GM12878 (cell line): ENCODE measurements around the gene ZNF415. TPM values are rescaled to one million over a fixed set of nuclear protein-coding genes. Genes with fewer than 3 reads are reported as not detected.
A peak's percentile ranks its signal among the peaks of the same experiment; 100 is the strongest.

Experiments
- ATAC-seq: fragments of 200-7000 bp; cut with Tn5 transposase; 3 replicates; pipeline ENCODE4 v1.9.1; 2020; ENCODE audit warnings: mild to moderate bottlenecking, moderate library complexity
- BruUV-seq: library from RNA; stranded (reverse); fragments of 400-500 nt; replicated peaks from 2 replicates; lab custom pipeline; 2021; lab: Mats Ljungman, UMichigan
- CTCF ChIA-PET: fragments of 300-600 bp; sonication (Branson Sonifier 250); formaldehyde crosslinking; extraction: SDS; loops from one replicate; lab custom pipeline; 2021; ENCODE audit warnings: inconsistent platforms; lab: Yijun Ruan, JAX
- POLR2A ChIA-PET: fragments of 350-600 bp; formaldehyde crosslinking; extraction: SDS; loops from one replicate; lab custom pipeline; 2021; ENCODE audit warnings: inconsistent platforms; lab: Charles Lee
- RAD21 ChIA-PET: fragments of 300-600 bp; sonication (Branson Sonifier 250); formaldehyde crosslinking; loops from one replicate; lab custom pipeline; 2023; ENCODE audit warnings: antibody characterized with exemption; ENCODE audit not compliant: unreplicated experiment; lab: Charles Lee
- SMC1A ChIA-PET: fragments of 300-600 bp; sonication (Branson Sonifier 250); formaldehyde crosslinking; loops from one replicate; lab custom pipeline; 2023; ENCODE audit not compliant: unreplicated experiment, uncharacterized antibody; lab: Charles Lee
- DNase-seq: peaks from one replicate; pipeline ENCODE4 v3.0.0-alpha.2; 2011; ENCODE audit warnings: low read depth, low spot score
- FAIRE-seq: peaks from 3 replicates; lab custom pipeline; 2011; peaks lifted over from hg19 to GRCh38; lab: Jason Lieb, UNC
- H2AFZ ChIP-seq: 2 replicates; pipeline ENCODE4 v1.6.0; 2011; ENCODE audit warnings: low read depth, low read length, control low read depth; ENCODE audit not compliant: control insufficient read depth
- H3K27ac ChIP-seq: 2 replicates; pipeline ENCODE4 v1.5.1; 2011; ENCODE audit warnings: control low read depth; ENCODE audit not compliant: control insufficient read depth, insufficient read depth
- H3K27me3 ChIP-seq, 2 experiments: replicated peaks in 1 of 2; 2 replicates each; pipeline versions ENCODE4 v1.6.0 to v1.6.1; 2011; ENCODE audit warnings: low read length in 1 of 2; ENCODE audit not compliant: control insufficient read depth in 2 of 2, insufficient read depth in 2 of 2
- H3K36me3 ChIP-seq, 2 experiments: 2 replicates each; pipeline ENCODE4 v1.5.1; 2011; ENCODE audit warnings: low read length in 1 of 2; ENCODE audit not compliant: control insufficient read depth in 2 of 2, insufficient read depth in 2 of 2
- H3K4me1 ChIP-seq: 2 replicates; pipeline ENCODE4 v1.6.1; 2011; ENCODE audit warnings: mild to moderate bottlenecking, low read length, moderate library complexity, mixed read lengths; ENCODE audit not compliant: control insufficient read depth, insufficient read depth
- H3K4me2 ChIP-seq: 2 replicates; pipeline ENCODE4 v1.6.0; 2011; ENCODE audit warnings: control low read depth; ENCODE audit not compliant: control insufficient read depth, insufficient read depth
- H3K4me3 ChIP-seq: fragments of 200-600 bp; sonication (generic); 2 replicates; pipeline ENCODE4 v1.5.1; 2016
- H3K79me2 ChIP-seq: 2 replicates; pipeline ENCODE4 v1.6.0; 2011; ENCODE audit warnings: low read length; ENCODE audit not compliant: control insufficient read depth, insufficient read depth
- H3K9ac ChIP-seq: 2 replicates; pipeline ENCODE4 v1.8.0; 2011; ENCODE audit warnings: low read length, control low read depth, mixed read lengths; ENCODE audit not compliant: control insufficient read depth, insufficient read depth
- H3K9me3 ChIP-seq: replicated peaks from 3 replicates; pipeline ENCODE4 v1.5.1; 2011; ENCODE audit warnings: mild to moderate bottlenecking, low read length; ENCODE audit not compliant: control insufficient read depth, insufficient read depth
- H4K20me1 ChIP-seq: 2 replicates; pipeline ENCODE4 v1.6.0; 2011; ENCODE audit not compliant: control insufficient read depth, insufficient read depth
- EED ChIP-seq: sonication (generic); IDR thresholded peaks from 2 replicates; pipeline ENCODE4 v1.6.1; 2016; ENCODE audit warnings: antibody characterized with exemption, low read depth
- HDAC2 ChIP-seq: fragments of 200-600 bp; sonication (generic); IDR thresholded peaks from 2 replicates; pipeline ENCODE4 v1.6.1; 2017
- MTA3 ChIP-seq: IDR thresholded peaks from 2 replicates; pipeline ENCODE4 v1.6.1; 2012; ENCODE audit warnings: low read length, inconsistent platforms, borderline replicate concordance
- ZNF274 ChIP-seq: IDR thresholded peaks from one replicate; pipeline ENCODE4 v1.8.0; 2011; ENCODE audit not compliant: insufficient read length, insufficient read depth
- ZNF384 ChIP-seq: IDR thresholded peaks from 2 replicates; pipeline ENCODE4 v1.6.1; 2012; ENCODE audit warnings: low read depth, mild to moderate bottlenecking, low read length, improper control_type of control experiment, borderline replicate concordance
- ZNF622 ChIP-seq: fragments of 450-650 bp; IDR thresholded peaks from 2 replicates; pipeline ENCODE4 v1.6.1; 2017; ENCODE audit warnings: mild to moderate bottlenecking, inconsistent platforms
- WGBS: methylation state at CpG from one replicate; pipeline ENCODE4 v1.1.6; 2016; ENCODE audit warnings: low lambda C conversion rate; ENCODE audit not compliant: insufficient replicate concordance, insufficient coverage; ENCODE audit errors: missing lambda C conversion rate; 5-methylcytosine and 5-hydroxymethylcytosine counted together
- in situ Hi-C: fragments of 300-500 bp; cut with MboI; formaldehyde crosslinking; loops from 9 replicates; pipeline ENCODE4 v1.14.3; 2018; ENCODE audit warnings: mixed read lengths
- intact Hi-C: fragments of 100-400 bp; cut with micrococcal nuclease; formaldehyde crosslinking; loops from one replicate; pipeline ENCODE4 v1.14.2; 2022; ENCODE audit not compliant: unreplicated experiment
- polyA plus RNA-seq, 11 experiments: library from polyadenylated mRNA; depleted of rRNA in 4 of 11; unstranded in 6 of 11; stranded (reverse) in 5 of 11; fragments of >200 nt; fragmentation: Nextera tagmentation in 4 of 11; fragmentation: Illumina TruSeq in 1 of 11; extraction: Ambion mirVana in 4 of 11; extraction: Trizol in 1 of 11; gene quantifications; 1 replicate in 1 of 11; 2 replicates in 10 of 11; pipeline versions ENCODE4 v1.2.1 to v1.2.3, GENCODE V29; 2011 to 2016; ENCODE audit warnings: inconsistent platforms in 2 of 11, missing spikeins in 2 of 11, low read depth in 1 of 11
- total RNA-seq, 4 experiments: library from RNA; depleted of rRNA in 3 of 4; stranded (reverse); fragments of >200 nt in 3 of 4; fragmentation: Illumina TruSeq in 1 of 4; extraction: Trizol in 1 of 4; gene quantifications; 2 replicates each; pipeline versions ENCODE4 v1.2.1 to v1.2.3, GENCODE V29; 2013 to 2021
- TF ChIP-seq, protein P1 (sequence below): fragments of 450-650 bp; IDR thresholded peaks from 2 replicates; pipeline ENCODE4 v1.6.1; 2016; ENCODE audit warnings: mild to moderate bottlenecking
- TF ChIP-seq, protein P2 (sequence below), 3 experiments: IDR thresholded peaks in 2 of 3; conservative IDR thresholded peaks in 1 of 3; 2 replicates each; pipeline ENCODE4 v1.5.1; 2011; ENCODE audit warnings: low read depth in 3 of 3, low read length in 3 of 3, mild to moderate bottlenecking in 3 of 3, control low read depth in 2 of 3, moderate library complexity in 2 of 3, inconsistent platforms in 1 of 3, mixed read lengths in 1 of 3; ENCODE audit not compliant: control insufficient read depth in 2 of 3, insufficient read depth in 1 of 3; ENCODE audit errors: extremely low read depth in 1 of 3

ZNF415 gene
- total and polyA plus RNA-seq, 10 of the 15 experiments (the other 5 are each of a cell fraction or from before 2014, with no cell fraction given) = 0.03 to 0.13 (median 0.05) TPM; not detected in 6

DNA sequence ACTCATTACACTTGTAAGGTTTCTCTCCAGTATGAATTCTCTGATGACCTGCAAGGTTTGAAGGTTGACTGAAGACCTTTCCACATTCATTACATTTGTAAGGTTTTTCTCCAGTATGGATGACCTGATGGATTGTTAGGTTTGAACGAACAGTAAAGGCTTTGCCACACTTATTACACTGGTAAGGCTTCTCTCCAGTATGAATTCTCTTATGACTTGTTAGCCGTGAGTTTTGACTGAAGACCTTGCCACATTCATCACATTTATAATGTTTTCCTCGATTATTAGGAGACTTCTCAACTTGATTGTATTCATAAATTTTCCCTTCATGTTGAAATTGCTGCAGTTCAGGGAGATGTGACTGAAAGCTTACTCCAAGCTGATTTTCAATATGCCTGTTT lies 33.0 kb upstream of the ZNF415 start:
- POLR2A ChIA-PET = no interaction called here
- intact Hi-C loops = no loop called here
- WGBS = 34% methylated on average over 3 of the region's 3 CpGs
- no peak overlapping the region for H3K27ac ChIP-seq
- no peak overlapping the region for H2AFZ ChIP-seq
- RAD21 ChIA-PET = no interaction called here
- H3K4me3 ChIP-seq = no peak overlapping the region
- in situ Hi-C loops = no loop called here
- no peak for FAIRE-seq
- H3K36me3 ChIP-seq = no peaks in the 10 kb centered on the region
- BruUV-seq = no TSS peak
- H3K9ac ChIP-seq = no peak overlapping the region
- no peaks in the 10 kb centered on the region for H3K27me3 ChIP-seq
- TF ChIP-seq, protein P1, sequence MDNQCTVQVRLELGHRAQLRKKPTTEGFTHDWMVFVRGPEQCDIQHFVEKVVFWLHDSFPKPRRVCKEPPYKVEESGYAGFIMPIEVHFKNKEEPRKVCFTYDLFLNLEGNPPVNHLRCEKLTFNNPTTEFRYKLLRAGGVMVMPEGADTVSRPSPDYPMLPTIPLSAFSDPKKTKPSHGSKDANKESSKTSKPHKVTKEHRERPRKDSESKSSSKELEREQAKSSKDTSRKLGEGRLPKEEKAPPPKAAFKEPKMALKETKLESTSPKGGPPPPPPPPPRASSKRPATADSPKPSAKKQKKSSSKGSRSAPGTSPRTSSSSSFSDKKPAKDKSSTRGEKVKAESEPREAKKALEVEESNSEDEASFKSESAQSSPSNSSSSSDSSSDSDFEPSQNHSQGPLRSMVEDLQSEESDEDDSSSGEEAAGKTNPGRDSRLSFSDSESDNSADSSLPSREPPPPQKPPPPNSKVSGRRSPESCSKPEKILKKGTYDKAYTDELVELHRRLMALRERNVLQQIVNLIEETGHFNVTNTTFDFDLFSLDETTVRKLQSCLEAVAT = no peak
- TF ChIP-seq HDAC2 (no peak), EED (no peak), ZNF274 (peak; percentile 56), ZNF622 (no peak), ZNF384 (no peak), MTA3 (no peak)
- TF ChIP-seq, protein P2, sequence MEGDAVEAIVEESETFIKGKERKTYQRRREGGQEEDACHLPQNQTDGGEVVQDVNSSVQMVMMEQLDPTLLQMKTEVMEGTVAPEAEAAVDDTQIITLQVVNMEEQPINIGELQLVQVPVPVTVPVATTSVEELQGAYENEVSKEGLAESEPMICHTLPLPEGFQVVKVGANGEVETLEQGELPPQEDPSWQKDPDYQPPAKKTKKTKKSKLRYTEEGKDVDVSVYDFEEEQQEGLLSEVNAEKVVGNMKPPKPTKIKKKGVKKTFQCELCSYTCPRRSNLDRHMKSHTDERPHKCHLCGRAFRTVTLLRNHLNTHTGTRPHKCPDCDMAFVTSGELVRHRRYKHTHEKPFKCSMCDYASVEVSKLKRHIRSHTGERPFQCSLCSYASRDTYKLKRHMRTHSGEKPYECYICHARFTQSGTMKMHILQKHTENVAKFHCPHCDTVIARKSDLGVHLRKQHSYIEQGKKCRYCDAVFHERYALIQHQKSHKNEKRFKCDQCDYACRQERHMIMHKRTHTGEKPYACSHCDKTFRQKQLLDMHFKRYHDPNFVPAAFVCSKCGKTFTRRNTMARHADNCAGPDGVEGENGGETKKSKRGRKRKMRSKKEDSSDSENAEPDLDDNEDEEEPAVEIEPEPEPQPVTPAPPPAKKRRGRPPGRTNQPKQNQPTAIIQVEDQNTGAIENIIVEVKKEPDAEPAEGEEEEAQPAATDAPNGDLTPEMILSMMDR (IDR thresholded peaks at IDR 0.05 in 2 of 3, conservative IDR thresholded peaks at IDR 0.05 in 1 of 3; ENCODE audit: control insufficient read depth in 2 of 3, extremely low read depth in 1 of 3, insufficient read depth in 1 of 3, low read depth in 3 of 3, low read length in 3 of 3) = no peak
- TF ChIP-seq, all 136 proteins: peak for 1
- Histone ChIP-seq H3K4me1 (no peaks in the 10 kb centered on the region), H4K20me1 (no peaks in the 10 kb centered on the region), H3K79me2 (no peaks in the 10 kb centered on the region), H3K9me3 (peaks cover 8% of the 10 kb centered on the region), H3K4me2 (no peak overlapping the region)
- DNase-seq = no peak
- no peak for ATAC-seq
- CTCF ChIA-PET = no interaction called here
- SMC1A ChIA-PET = no interaction called here
